K562 (cell line): ENCODE data around the gene NCOA6. TPM values are rescaled to one million over a fixed set of nuclear protein-coding genes. Genes with fewer than 3 reads are reported as not detected.

Source experiments
- ATAC-seq: fragments of 200-7000 bp; cut with Tn5 transposase; 3 replicates; pipeline ENCODE4 v1.9.1; 2020; ENCODE audit warnings: moderate library complexity
- BruUV-seq: library from RNA; stranded (reverse); fragments of 400-500 nt; replicated peaks from 2 replicates; lab custom pipeline; 2021; lab: Mats Ljungman, UMichigan
- CTCF ChIA-PET: fragments of 300-600 bp; formaldehyde crosslinking; extraction: SDS; loops from one replicate; lab custom pipeline; 2021; ENCODE audit warnings: low intra/inter-chr PET ratio; lab: Yijun Ruan, JAX
- POLR2A ChIA-PET: fragments of 300-600, 350-650 bp; sonication (Branson Sonifier 250); formaldehyde crosslinking; extraction: SDS; loops from one replicate; lab custom pipeline; 2021; ENCODE audit warnings: antibody characterized with exemption, inconsistent platforms; lab: Yijun Ruan, JAX
- DNase-seq, 4 experiments: peaks; one replicate each; pipeline versions ENCODE4 v3.0.0 to v3.0.0-alpha.2; 2011 to 2018; ENCODE audit warnings: low spot score in 3 of 4, mixed read lengths in 3 of 4; ENCODE audit errors: extremely low read depth in 1 of 4
- FAIRE-seq: peaks from 2 replicates; lab custom pipeline; 2011; peaks lifted over from hg19 to GRCh38; lab: Jason Lieb, UNC
- H2AFZ ChIP-seq: 2 replicates; pipeline ENCODE4 v1.6.0; 2011; ENCODE audit warnings: low read depth, low read length, control low read depth, inconsistent platforms
- H3K27ac ChIP-seq: fragments of 200-600 bp; 3 replicates; pipeline ENCODE4 v1.8.0; 2011; ENCODE audit warnings: low read depth, mild to moderate bottlenecking, control low read depth, inconsistent platforms, low read length, moderate library complexity, mixed read lengths; ENCODE audit errors: extremely low read depth
- H3K27me3 ChIP-seq, 2 experiments: fragments of 300-600 bp in 1 of 2; 2 replicates in 1 of 2; 3 replicates in 1 of 2; pipeline versions ENCODE4 v1.6.0 to v1.8.0; 2011; ENCODE audit warnings: inconsistent platforms in 2 of 2, low read length in 2 of 2, mild to moderate bottlenecking in 1 of 2, mixed read lengths in 1 of 2, moderate library complexity in 1 of 2; ENCODE audit not compliant: control insufficient read depth in 2 of 2, insufficient read depth in 2 of 2
- H3K36me3 ChIP-seq: fragments of 300-600 bp; 3 replicates; pipeline ENCODE4 v1.8.0; 2011; ENCODE audit warnings: mild to moderate bottlenecking, low read length, inconsistent platforms; ENCODE audit not compliant: control insufficient read depth, insufficient read depth
- H3K4me1 ChIP-seq, 2 experiments: fragments of 200-600 bp in 1 of 2; replicated peaks in 1 of 2; 2 replicates in 1 of 2; 3 replicates in 1 of 2; pipeline versions ENCODE4 v1.5.1 to v1.8.0; 2011; ENCODE audit warnings: inconsistent platforms in 2 of 2, low read length in 2 of 2, mild to moderate bottlenecking in 1 of 2, mixed read lengths in 1 of 2, moderate library complexity in 1 of 2; ENCODE audit not compliant: control insufficient read depth in 2 of 2, insufficient read depth in 2 of 2
- H3K4me2 ChIP-seq: 2 replicates; pipeline ENCODE4 v1.6.1; 2011; ENCODE audit warnings: low read length, control low read depth, inconsistent platforms, mixed read lengths; ENCODE audit not compliant: insufficient read depth
- H3K4me3 ChIP-seq: fragments of 200-600 bp; sonication (generic), shearing (Covaris generic); 2 replicates; pipeline ENCODE4 v1.5.1; 2016; ENCODE audit warnings: control low read depth, inconsistent platforms
- H3K79me2 ChIP-seq: fragments of 200-600 bp; 3 replicates; pipeline ENCODE4 v1.8.0; 2011; ENCODE audit warnings: low read length, inconsistent platforms; ENCODE audit not compliant: control insufficient read depth, insufficient read depth
- H3K9ac ChIP-seq, 2 experiments: 2 replicates each; pipeline versions ENCODE4 v1.6.0 to v1.6.1; 2011; ENCODE audit warnings: low read depth in 2 of 2, low read length in 2 of 2, control low read depth in 1 of 2, inconsistent platforms in 1 of 2, mild to moderate bottlenecking in 1 of 2, mixed read lengths in 1 of 2; ENCODE audit not compliant: insufficient read depth in 1 of 2
- H3K9me1 ChIP-seq: one replicate; pipeline ENCODE4 v1.6.0; 2011; ENCODE audit warnings: inconsistent platforms, mild to moderate bottlenecking, low read length, moderate library complexity; ENCODE audit not compliant: control insufficient read depth, insufficient read depth
- H3K9me3 ChIP-seq: replicated peaks from 2 replicates; pipeline ENCODE4 v1.5.1; 2011; ENCODE audit warnings: low read depth, low read length, inconsistent platforms; ENCODE audit not compliant: control insufficient read depth, insufficient read depth
- H4K20me1 ChIP-seq: replicated peaks from 2 replicates; pipeline ENCODE4 v1.6.1; 2011; ENCODE audit warnings: low read length, inconsistent platforms, mixed read lengths; ENCODE audit not compliant: control insufficient read depth, insufficient read depth
- BHLHE40 ChIP-seq: IDR thresholded peaks from 2 replicates; pipeline ENCODE4 v1.6.1; 2011; ENCODE audit warnings: low read length, improper control_type of control experiment
- E2F5 ChIP-seq: sonication (generic); formaldehyde crosslinking; IDR thresholded peaks from 2 replicates; pipeline ENCODE4 v1.8.0; 2022; ENCODE audit warnings: mild to moderate bottlenecking, missing genetic modification reagents
- ELF4 ChIP-seq: fragments of 450-650 bp; formaldehyde crosslinking; IDR thresholded peaks from 2 replicates; pipeline ENCODE4 v1.4.0; 2022; ENCODE audit warnings: missing genetic modification characterization
- ILF3 ChIP-seq: fragments of 450-650 bp; IDR thresholded peaks from 2 replicates; pipeline ENCODE4 v1.6.1; 2018; ENCODE audit warnings: antibody characterized with exemption, mild to moderate bottlenecking, moderate library complexity, borderline replicate concordance
- MNT ChIP-seq, 2 experiments: fragments of 450-650 bp; conservative IDR thresholded peaks; 2 replicates each; pipeline ENCODE4 v1.6.1; 2017; ENCODE audit warnings: mild to moderate bottlenecking in 2 of 2, moderate library complexity in 2 of 2
- NEUROD1 ChIP-seq: fragments of 150-350 bp; IDR thresholded peaks from 2 replicates; pipeline ENCODE4 v1.6.1; 2014; ENCODE audit warnings: borderline replicate concordance, low read length, low read depth; ENCODE audit not compliant: partially characterized antibody
- NR4A1 ChIP-seq, 2 experiments: fragments of 250-450 bp in 1 of 2; fragments of 450-650 bp in 1 of 2; sonication (Bioruptor Pico) in 1 of 2; IDR thresholded peaks; 2 replicates each; pipeline versions ENCODE4 v1.4.0 to v1.6.1; 2016 to 2020; ENCODE audit warnings: mild to moderate bottlenecking in 2 of 2, missing compliant biosample characterization in 1 of 2, missing genetic modification characterization in 1 of 2, moderate library complexity in 1 of 2
- PBX2 ChIP-seq, 2 experiments: IDR thresholded peaks in 1 of 2; conservative IDR thresholded peaks in 1 of 2; 2 replicates each; pipeline ENCODE4 v1.6.1; 2016; ENCODE audit warnings: low read depth in 2 of 2, mild to moderate bottlenecking in 1 of 2, missing compliant biosample characterization in 1 of 2, missing genetic modification characterization in 1 of 2, moderate library complexity in 1 of 2
- POLR2A ChIP-seq: fragments of 450-650 bp; conservative IDR thresholded peaks from 2 replicates; pipeline ENCODE4 v1.6.1; 2016
- RBM25 ChIP-seq: fragments of 200-400 bp; formaldehyde crosslinking; IDR thresholded peaks from 2 replicates; pipeline ENCODE4 v1.6.1; 2018; ENCODE audit warnings: low read length, low read depth, moderate library complexity; ENCODE audit not compliant: severe bottlenecking
- TCF7L2 ChIP-seq: fragments of 150-350 bp; IDR thresholded peaks from 2 replicates; pipeline ENCODE4 v1.6.1; 2016; ENCODE audit warnings: low read depth, mild to moderate bottlenecking, low read length, moderate library complexity
- TRIM25 ChIP-seq: fragments of 450-650 bp; IDR thresholded peaks from 2 replicates; pipeline ENCODE4 v1.7.0; 2016; ENCODE audit warnings: borderline replicate concordance
- TRIM28 ChIP-seq: fragments of 450-650 bp; IDR thresholded peaks from 2 replicates; pipeline ENCODE4 v1.6.1; 2017
- ZC3H11A ChIP-seq: IDR thresholded peaks from 2 replicates; pipeline ENCODE4 v1.6.1; 2012; ENCODE audit warnings: low read depth, low read length, improper control_type of control experiment
- ZNF507 ChIP-seq: conservative IDR thresholded peaks from 2 replicates; pipeline ENCODE4 v1.6.1; 2017; ENCODE audit warnings: missing genetic modification characterization, missing compliant biosample characterization
- ZNF668 ChIP-seq: fragments of 250-450 bp; sonication (Bioruptor Pico); IDR thresholded peaks from 2 replicates; pipeline ENCODE4 v1.8.0; 2022; ENCODE audit warnings: mild to moderate bottlenecking, inconsistent platforms
- WGBS: fragments of 100-300 bp; shearing (Covaris generic); methylation state at CpG from one replicate; pipeline ENCODE4 v1.1.6; 2016; ENCODE audit warnings: low coverage, mixed read lengths; ENCODE audit not compliant: insufficient coverage; ENCODE audit errors: missing lambda C conversion rate; 5-methylcytosine and 5-hydroxymethylcytosine counted together
- in situ Hi-C: fragments of 300-500 bp; cut with MboI; formaldehyde crosslinking; loops from 4 replicates; pipeline ENCODE4 v1.15.0; 2018; ENCODE audit warnings: inconsistent platforms, mixed read lengths
- intact Hi-C: fragments of 100-400 bp; cut with micrococcal nuclease; formaldehyde crosslinking; loops from 2 replicates; pipeline ENCODE4 v1.14.2; 2022
- polyA plus RNA-seq, 8 experiments: library from polyadenylated mRNA; depleted of rRNA in 4 of 8; stranded (reverse) in 5 of 8; unstranded in 3 of 8; fragments of >200 nt; fragmentation: Nextera tagmentation in 2 of 8; fragmentation: Illumina TruSeq in 1 of 8; extraction: Ambion mirVana in 2 of 8; extraction: Trizol in 1 of 8; gene quantifications; 2 replicates each; pipeline versions ENCODE4 v1.2.1 to v1.2.3, GENCODE V29; 2011 to 2014; ENCODE audit warnings: inconsistent platforms in 1 of 8, missing spikeins in 1 of 8
- total RNA-seq, 7 experiments: library from RNA; depleted of rRNA in 6 of 7; stranded (reverse); fragments of >200 nt in 6 of 7; fragmentation: Illumina TruSeq in 2 of 7; extraction: Trizol in 2 of 7; gene quantifications; 2 replicates each; pipeline versions ENCODE4 v1.2.1 to v1.2.3, GENCODE V29; 2011 to 2021; ENCODE audit warnings: low replicate concordance in 1 of 7

Gene NCOA6
- total and polyA plus RNA-seq, 9 of the 15 experiments (the other 6 are each of a cell fraction or from before 2014, with no cell fraction given): 6.1 to 25.0 (median 9.5) TPM

- in situ Hi-C loops: loop anchor here (10.0 kb wide), 1 partner anchor 394 kb away; no protein-coding TSS in a partner anchor
- ChIA-PET POLR2A (interaction anchor here (0.6 kb wide), 1 partner anchor 13 kb away, joined by 3 read pairs; no protein-coding TSS in a partner anchor), CTCF (no interaction called here)
- ATAC-seq (no peak), FAIRE-seq (no peak), DNase-seq (no peak)
- H3K9me3 ChIP-seq: no peaks in the 10 kb centered on the region
- H2AFZ ChIP-seq: no peak overlapping the region
- H3K36me3 ChIP-seq: peaks cover 44% of the 10 kb centered on the region; the same call in 2 of the 3 replicates
- BruUV-seq: no TSS peak
- H3K79me2 ChIP-seq: no peaks in the 10 kb centered on the region
- 91% methylated on average over 14 of the region's 14 CpGs for WGBS
- H3K27ac ChIP-seq: no peak overlapping the region
- H3K4me2 ChIP-seq: no peak overlapping the region
- H3K27me3 ChIP-seq: no peaks in the 10 kb centered on the region
- H4K20me1 ChIP-seq: no peaks in the 10 kb centered on the region
- no peak overlapping the region for H3K4me3 ChIP-seq
- H3K9ac ChIP-seq: peak overlapping the region in 1 of 2 experiments; percentile 65; a peak in 2 of 4 replicates
- H3K4me1 ChIP-seq: peaks cover 2 to 6% of the 10 kb centered on the region in 2 experiments; a peak in 2 of 5 replicates
- peaks cover 3% of the 10 kb centered on the region for H3K9me1 ChIP-seq
- intact Hi-C loops: no loop called here
- TF ChIP-seq ZC3H11A: no peak
- TF ChIP-seq MNT (conservative IDR thresholded peaks at IDR 0.05): no peak
- no peak for TF ChIP-seq POLR2A
- TF ChIP-seq RBM25: no peak
- TF ChIP-seq TCF7L2: no peak
- no peak for TF ChIP-seq ZNF668 (CRISPR knock-in tag)
- no peak for TF ChIP-seq ZNF507 (tag)
- no peak for TF ChIP-seq PBX2 (CRISPR knock-in tag; IDR thresholded peaks at IDR 0.05; ENCODE audit: low read depth)
- TF ChIP-seq PBX2 (tag; conservative IDR thresholded peaks at IDR 0.05; ENCODE audit: low read depth): no peak
- no peak for TF ChIP-seq TRIM28
- no peak for TF ChIP-seq TRIM25
- TF ChIP-seq NEUROD1: no peak
- no peak for TF ChIP-seq BHLHE40
- TF ChIP-seq ELF4: no peak
- TF ChIP-seq ILF3: no peak
- no peak for TF ChIP-seq NR4A1 (CRISPR knock-in tag; IDR thresholded peaks at IDR 0.05)
- TF ChIP-seq NR4A1 (tag; IDR thresholded peaks at IDR 0.05): no peak
- TF ChIP-seq E2F5 (CRISPR knock-in tag): no peak
These were observed 25.5 kb upstream of the NCOA6 start for GRCh38 chr20:34850969-34851368.
